ENCODE data around the gene ERBB3. TPM values are rescaled to one million over a fixed set of nuclear protein-coding genes. Genes with fewer than 3 reads are reported as not detected.

The ERBB3 gene
- polyA plus RNA-seq, 1 experiment: 6.0 TPM

DNA sequence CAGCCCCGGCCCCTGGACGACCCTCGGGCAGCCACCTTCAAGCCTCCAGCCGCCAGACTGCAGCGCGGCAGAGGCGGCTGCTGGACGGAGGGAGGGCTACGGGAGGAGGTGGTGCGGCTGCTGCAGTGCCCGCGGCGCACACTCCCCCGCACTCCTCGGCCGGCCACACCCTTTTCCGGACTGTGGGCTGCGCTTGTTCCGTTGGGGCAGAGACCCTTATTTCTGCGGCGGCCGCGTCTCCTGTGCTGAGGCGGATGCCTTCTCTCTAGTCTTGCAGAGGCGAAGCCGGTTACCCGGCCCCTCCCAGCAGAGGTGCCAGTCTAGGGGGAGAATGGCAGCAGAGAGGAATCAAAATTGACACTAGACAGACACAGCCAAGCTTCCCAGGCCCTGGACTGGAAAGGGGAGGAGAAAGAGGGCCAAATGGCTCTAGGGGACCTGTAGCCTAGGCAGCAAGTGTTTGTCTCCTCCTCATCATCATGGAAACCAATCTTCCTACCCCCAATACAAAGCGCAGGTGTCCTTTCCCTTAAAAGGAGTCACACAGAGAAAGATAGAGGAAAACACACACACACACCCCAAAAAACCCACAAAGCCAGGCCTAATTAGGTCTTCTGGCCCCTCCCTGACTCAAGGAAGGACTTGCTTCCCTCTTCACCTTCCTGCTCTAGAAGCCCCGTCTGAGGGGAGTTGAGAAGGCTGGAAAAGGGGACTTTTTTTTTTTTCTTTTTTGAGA, 49.4 kb downstream of the ERBB3 start:
- Histone ChIP-seq H3K36me3 (ENCODE audit: control insufficient read depth, insufficient read depth, low read length) (peaks cover 29% of the 10 kb centered on the region), H3K27me3 (ENCODE audit: control insufficient read depth, insufficient read depth, low read length) (no peaks in the 10 kb centered on the region), H3K4me3 (ENCODE audit: low read depth, low read length) (peak overlapping the region; percentile 90)
- no peak for TF ChIP-seq CTCF (IDR thresholded peaks at IDR 0.05; ENCODE audit: insufficient read depth, low read depth, low read length)
- ChIA-PET POLR2A (interaction anchor here (0.6 kb wide), 1 partner anchor 161 kb away, joined by 3 read pairs; no protein-coding TSS in a partner anchor), CTCF (interaction anchor here (0.6 to 5.4 kb wide), 5 partner anchors 11 to 129 kb away, joined by 3 to 70 read pairs (median 3); partner anchors contain the start of genes ANKRD52, SMARCC2 and ZC3H10)
- DNase-seq (ENCODE audit: low read depth): no peak

DNA sequence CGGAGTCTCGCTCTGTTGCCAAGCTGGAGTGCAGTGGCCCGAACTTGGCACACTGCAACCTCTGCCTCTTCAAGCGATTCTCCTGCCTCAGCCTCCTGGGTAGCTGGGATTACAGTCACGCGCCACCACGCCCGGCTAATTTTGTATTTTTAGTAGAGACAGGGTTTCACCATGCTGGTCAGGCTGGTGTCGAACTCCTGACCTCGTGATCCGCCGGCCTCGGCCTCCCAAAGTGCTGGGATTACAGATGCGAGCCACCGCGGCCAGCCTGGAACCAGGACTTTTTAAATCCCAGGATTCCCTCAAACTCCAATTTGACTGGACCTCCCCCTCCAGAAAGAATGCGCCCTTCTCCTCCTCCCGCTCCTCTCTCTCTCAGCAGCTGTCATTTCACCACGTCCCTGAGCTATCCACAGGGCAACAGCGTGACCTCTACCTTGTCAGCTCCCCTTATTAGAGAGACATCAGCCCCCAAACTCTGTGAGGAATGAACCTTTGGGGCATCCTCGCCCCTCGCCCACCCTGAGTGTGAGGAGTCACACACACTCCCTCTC, 50.1 kb downstream of the ERBB3 start:
- TF ChIP-seq CTCF (IDR thresholded peaks at IDR 0.05; ENCODE audit: insufficient read depth, low read depth, low read length): no peak
- H3K27me3 ChIP-seq (ENCODE audit: control insufficient read depth, insufficient read depth, low read length): no peaks in the 10 kb centered on the region
- ChIA-PET CTCF (interaction anchor here (1.0 to 5.4 kb wide), 2 partner anchors 12 to 58 kb away, joined by 3 to 70 read pairs; partner anchors contain the start of gene SMARCC2), POLR2A (no interaction called here)
- peak overlapping the region; percentile 90; the same call in 1 of the 2 replicates for H3K4me3 ChIP-seq (ENCODE audit: low read depth, low read length)
- no peak for DNase-seq (ENCODE audit: low read depth)
- peaks cover 29% of the 10 kb centered on the region for H3K36me3 ChIP-seq (ENCODE audit: control insufficient read depth, insufficient read depth, low read length)

DNA sequence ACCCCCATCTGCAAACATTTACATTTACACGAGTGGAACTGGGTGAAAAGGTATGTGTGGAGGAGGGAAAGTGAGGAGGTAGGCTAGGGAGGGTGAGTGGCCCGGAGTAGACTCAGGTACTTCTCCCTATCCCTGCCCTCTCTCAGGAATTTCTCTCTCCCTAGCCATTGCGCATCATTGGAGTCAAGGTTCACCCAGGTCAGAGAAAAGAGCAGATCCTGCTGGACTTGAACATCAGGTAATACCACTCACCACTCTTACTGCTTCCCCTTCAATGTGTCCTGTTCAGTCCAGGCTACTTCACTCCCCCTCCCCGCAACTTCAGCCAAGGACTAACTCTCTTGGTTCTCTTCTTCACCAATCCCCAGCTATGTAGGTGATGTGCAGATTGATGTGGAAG, 50.9 kb downstream of the ERBB3 start:
- Histone ChIP-seq H3K36me3 (ENCODE audit: control insufficient read depth, insufficient read depth, low read length) (peaks cover 29% of the 10 kb centered on the region), H3K4me3 (ENCODE audit: low read depth, low read length) (no peak overlapping the region), H3K27me3 (ENCODE audit: control insufficient read depth, insufficient read depth, low read length) (no peaks in the 10 kb centered on the region)
- DNase-seq (ENCODE audit: low read depth): no peak
- CTCF ChIA-PET: interaction anchor here (1.3 to 5.4 kb wide), 2 partner anchors 11 to 58 kb away, joined by 3 to 70 read pairs; partner anchors contain the start of gene SMARCC2
- POLR2A ChIA-PET: no interaction called here
- TF ChIP-seq CTCF (IDR thresholded peaks at IDR 0.05; ENCODE audit: insufficient read depth, low read depth, low read length): no peak

DNA sequence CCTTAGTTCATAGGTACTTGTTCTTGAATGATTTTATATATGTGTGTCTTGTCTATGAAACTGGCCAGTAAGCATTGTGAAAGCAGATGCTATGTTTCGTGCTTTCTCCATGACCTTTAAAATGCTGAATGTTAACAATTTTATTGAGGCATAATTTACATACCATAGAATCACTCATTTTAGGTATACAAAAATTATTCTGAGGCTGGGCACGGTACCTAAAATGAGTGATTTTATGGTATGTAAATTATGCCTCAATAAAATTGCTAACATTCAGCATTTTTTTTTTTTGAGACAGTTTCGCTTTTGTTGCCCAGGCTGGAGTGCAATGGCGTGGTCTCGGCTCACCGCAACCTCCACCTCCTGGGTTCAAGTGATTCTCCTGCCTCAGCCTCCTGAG, 54.9 kb downstream of the ERBB3 start:
- DNase-seq (ENCODE audit: low read depth): no peak
- POLR2A ChIA-PET: interaction anchor here (0.6 kb wide), 1 partner anchor 55 kb away, joined by 3 read pairs; no protein-coding TSS in a partner anchor
- no peak for TF ChIP-seq CTCF (IDR thresholded peaks at IDR 0.05; ENCODE audit: insufficient read depth, low read depth, low read length)
- Histone ChIP-seq H3K4me3 (ENCODE audit: low read depth, low read length) (no peak overlapping the region), H3K27me3 (ENCODE audit: control insufficient read depth, insufficient read depth, low read length) (no peaks in the 10 kb centered on the region), H3K36me3 (ENCODE audit: control insufficient read depth, insufficient read depth, low read length) (peaks cover 46% of the 10 kb centered on the region)
- CTCF ChIA-PET: no interaction called here

- no peak for DNase-seq (ENCODE audit: low read depth)
- no peak overlapping the region for H3K4me3 ChIP-seq (ENCODE audit: low read depth, low read length)
- H3K36me3 ChIP-seq (ENCODE audit: control insufficient read depth, insufficient read depth, low read length): peaks cover 40% of the 10 kb centered on the region
- CTCF ChIA-PET: interaction anchor here (1.1 to 1.2 kb wide), 2 partner anchors 10 to 51 kb away, joined by 3 to 4 read pairs; partner anchors contain the start of genes ESYT1 and SMARCC2
- POLR2A ChIA-PET: no interaction called here
- no peaks in the 10 kb centered on the region for H3K27me3 ChIP-seq (ENCODE audit: control insufficient read depth, insufficient read depth, low read length)
- TF ChIP-seq CTCF (IDR thresholded peaks at IDR 0.05; ENCODE audit: insufficient read depth, low read depth, low read length): no peak
Measured at GRCh38 chr12:56137853-56138571, 58.0 kb downstream of the ERBB3 start.

All from BJ (cell line).